Subcutaneous adipose tissue (tissue), 4 donors: ENCODE measurements around the gene NR3C1. TPM values are rescaled to one million over a fixed set of nuclear protein-coding genes. Genes with fewer than 3 reads are reported as not detected.

Source experiments
- total RNA-seq, 4 donors: library from RNA; depleted of rRNA; stranded (reverse); fragments of >200 nt; gene quantifications; one replicate each; pipeline ENCODE4 v1.1.0, GENCODE V29; 2016
- TF ChIP-seq, protein P1 (sequence below): fragments of 450-650 bp; IDR thresholded peaks from one replicate; pipeline ENCODE4 v1.5.1; 2016; ENCODE audit warnings: low read depth, mild to moderate bottlenecking, control low read depth, antibody characterized with exemption, moderate library complexity

The NR3C1 gene
- total RNA-seq, 4 donors from 2014 or later = 86.2 to 174 (median 95.1) TPM

DNA sequence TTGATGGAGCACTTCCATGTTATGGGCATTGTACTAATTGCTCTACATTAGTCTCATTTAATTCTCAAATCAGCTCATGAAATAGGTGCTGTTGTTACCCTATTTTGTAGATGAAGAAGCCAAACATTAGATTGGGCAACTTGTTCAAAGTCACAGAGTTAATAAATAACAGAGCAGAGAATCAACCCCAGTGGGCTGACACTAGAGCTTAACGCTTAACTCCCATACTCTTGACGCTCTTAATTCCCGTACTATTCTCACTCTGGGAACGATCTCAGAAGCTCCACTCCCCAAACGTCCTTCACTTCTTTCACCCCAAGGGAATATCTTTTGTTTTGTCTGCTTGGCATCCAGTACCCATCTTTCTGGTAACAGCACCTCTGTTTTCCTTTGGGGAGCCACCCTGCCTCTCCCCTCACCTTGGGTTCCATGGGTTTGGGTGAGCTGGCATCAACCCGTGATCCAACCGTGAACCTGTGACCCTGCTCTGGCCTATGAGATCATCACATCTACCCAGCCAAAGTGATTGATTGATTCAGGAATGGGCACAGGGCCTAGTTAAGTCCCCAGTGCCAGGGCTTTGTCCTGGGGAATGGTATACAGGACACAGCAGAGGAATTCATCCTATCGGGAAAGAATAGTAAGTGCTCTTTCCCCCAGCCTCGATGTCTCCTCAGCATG lies 169.2 kb downstream of the NR3C1 start:
- TF ChIP-seq, protein P1, sequence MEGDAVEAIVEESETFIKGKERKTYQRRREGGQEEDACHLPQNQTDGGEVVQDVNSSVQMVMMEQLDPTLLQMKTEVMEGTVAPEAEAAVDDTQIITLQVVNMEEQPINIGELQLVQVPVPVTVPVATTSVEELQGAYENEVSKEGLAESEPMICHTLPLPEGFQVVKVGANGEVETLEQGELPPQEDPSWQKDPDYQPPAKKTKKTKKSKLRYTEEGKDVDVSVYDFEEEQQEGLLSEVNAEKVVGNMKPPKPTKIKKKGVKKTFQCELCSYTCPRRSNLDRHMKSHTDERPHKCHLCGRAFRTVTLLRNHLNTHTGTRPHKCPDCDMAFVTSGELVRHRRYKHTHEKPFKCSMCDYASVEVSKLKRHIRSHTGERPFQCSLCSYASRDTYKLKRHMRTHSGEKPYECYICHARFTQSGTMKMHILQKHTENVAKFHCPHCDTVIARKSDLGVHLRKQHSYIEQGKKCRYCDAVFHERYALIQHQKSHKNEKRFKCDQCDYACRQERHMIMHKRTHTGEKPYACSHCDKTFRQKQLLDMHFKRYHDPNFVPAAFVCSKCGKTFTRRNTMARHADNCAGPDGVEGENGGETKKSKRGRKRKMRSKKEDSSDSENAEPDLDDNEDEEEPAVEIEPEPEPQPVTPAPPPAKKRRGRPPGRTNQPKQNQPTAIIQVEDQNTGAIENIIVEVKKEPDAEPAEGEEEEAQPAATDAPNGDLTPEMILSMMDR = no peak

DNA sequence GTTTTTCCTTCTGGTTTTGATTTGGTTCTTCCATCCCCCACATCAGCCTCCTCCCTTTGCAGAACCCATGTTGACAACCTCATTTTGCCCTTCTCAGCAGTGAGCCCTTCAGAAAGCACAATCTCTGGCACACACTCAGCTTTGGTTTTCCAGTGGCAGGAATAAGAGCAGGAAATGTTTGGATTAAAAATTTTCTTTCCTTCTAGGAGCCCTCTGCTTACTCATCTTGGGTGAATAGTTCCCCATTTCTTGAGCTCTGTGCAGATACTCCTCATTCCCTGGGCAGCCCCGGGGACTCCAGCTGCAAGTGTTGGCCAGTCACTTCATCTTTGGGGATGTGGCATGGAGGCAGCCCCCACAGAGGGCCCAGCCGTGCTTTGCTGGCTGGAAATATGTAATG lies 170.5 kb downstream of the NR3C1 start:
- TF ChIP-seq, protein P1 = no peak

DNA sequence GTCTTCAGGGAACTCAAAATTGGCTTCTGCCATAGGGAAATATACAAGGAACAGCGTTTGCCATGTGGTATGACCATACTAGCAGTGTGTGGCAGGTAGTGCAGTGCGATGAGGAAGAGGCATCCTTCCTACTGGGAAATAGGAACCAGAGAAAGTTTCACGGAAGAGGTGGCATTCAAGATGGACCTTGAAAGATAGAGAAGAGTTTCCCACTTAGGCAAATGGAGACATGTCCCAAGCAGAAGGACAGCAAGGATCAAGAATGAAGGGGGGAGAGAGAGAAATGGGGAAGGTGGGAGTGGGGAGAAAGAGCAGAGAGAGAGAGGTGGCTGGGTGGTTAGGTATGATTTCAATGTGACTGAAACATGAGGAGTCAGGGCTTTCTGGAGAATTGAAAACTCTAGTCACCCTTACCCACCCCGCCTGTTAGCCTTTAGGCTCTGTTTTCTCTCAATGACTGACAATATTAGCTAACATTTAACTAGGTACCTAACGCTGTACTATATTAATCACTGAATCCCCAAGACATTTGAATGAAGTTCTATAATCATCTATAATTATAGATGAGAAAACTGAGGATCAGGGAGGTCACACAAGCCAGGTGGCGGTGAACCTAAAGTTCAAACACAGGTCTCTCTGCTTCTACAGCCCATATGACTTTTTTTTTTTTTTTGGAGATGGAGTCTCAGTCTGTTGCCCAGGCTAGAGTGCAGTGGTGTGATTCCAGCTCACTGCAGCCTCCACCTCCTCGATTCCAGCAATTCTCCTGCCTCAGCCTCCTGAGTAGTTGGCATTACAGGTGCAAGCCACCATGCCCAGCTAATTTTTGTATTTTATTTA lies 171.3 kb downstream of the NR3C1 start:
- TF ChIP-seq, protein P1 = no peak

DNA sequence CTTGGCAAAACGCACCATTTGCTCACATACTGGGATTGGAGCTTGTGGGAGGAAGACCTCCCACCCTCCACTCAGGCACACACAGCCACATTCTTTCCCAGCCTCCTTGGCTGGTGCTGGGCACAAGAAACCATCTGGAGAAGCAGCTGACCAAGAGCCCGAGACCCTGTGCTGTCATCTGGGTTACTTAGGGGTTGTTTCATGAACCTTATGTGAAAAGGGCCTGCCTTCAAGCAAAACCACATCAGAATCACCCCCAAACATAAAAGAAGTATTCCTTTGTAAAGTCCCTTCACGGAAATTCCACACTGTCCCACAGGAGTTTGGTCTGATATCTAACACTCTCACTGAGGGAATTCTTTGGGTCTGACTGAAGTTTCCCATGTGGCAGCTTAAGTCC lies 172.1 kb downstream of the NR3C1 start:
- TF ChIP-seq, protein P1 = no peak

DNA sequence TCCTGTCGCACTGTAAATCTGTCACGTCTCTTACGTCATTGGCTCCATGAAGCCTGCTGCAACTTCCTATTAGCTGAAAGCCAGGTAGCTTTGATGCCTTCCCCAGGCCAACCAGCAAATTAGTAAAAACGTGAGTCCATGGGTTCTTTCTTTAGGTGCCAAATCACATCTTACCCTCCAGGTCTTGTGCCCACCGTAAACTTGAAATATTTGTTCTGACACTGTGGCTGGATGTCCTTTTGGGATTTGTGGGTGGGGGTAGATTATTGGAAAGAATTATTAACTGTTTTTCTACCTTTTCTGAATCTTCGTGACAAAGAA lies 172.8 kb downstream of the NR3C1 start:
- TF ChIP-seq, protein P1 = no peak

DNA sequence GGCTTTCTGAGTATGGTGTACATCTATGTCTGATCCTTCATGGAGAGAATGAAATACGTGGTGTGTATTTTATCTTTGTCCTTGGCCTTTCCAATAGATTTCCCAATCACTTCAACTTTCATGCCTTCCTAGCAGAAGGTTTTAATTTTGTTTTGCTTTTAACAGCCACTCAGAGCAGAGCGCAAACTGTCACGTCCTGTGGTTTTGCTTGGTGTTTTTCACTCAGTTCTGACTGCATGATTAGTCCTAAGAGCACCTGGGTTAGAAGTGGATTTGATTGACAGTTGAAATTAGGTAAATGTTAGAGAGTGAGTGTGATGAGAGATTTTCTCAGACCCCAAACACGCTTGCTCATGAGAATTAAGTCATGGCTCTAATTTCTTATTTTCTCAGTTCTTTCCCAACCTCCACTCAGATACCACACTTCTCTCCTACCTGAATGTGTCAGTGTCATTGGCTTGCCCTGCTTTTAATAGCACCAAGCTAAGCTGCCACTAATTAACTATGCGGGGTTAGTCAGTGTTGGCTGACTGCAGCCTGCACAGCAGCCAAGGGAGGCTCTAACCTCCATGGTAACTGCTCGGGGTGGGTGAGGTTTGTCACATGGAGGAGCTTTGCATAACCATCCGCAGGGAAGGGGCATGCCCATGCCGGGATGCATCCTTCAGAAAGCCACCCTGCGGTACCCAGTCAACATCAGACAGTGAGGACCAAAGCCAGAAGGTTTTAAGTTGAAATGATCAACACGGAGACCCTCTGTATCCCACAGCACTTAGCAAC lies 173.4 kb downstream of the NR3C1 start:
- TF ChIP-seq, protein P1 = no peak

DNA sequence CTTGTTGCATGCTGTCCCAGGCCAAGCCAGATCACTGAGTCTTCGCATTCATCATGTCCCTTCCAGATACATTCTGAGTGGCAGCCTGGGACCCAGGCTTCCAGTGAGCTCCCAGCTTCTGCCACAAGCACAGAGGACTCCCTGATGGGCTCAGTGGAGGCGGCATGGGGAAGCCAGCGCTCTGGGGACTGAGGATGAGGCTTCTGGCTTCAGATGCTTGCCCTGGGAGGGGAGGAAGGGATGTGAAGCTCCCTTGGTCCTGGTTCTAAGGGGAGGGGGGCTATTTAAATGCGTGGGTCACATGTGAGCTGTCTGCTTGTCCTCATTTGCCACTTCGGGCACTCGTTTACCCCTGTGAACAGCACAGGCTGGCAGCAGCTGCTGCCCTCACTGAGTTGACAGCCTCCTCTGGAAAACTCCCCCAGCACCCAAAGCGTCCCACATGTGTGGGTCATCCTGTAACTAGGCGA lies 174.0 kb downstream of the NR3C1 start:
- TF ChIP-seq, protein P1 = no peak
